NCI-H146 treated with DMSO at 0.1 percent for 48 hours (cell line): ENCODE data around the gene ZNF536.
"Not testable (repeated sequence)": the region's sequence is repeated elsewhere in the genome, so short reads cannot be mapped to it uniquely, and the experiment has no call there.

ENCODE experiments used
- DNase-seq: peaks from one replicate; lab custom pipeline; 2025; ENCODE audit not compliant: unreplicated experiment; lab: John Stamatoyannopoulos, UW

Gene ZNF536

GRCh38 chr19:30476997-30477396, 104.8 kb downstream of the ZNF536 start:
- DNase-seq, result no peak

GRCh38 chr19:30479231-30479630, 107.0 kb downstream of the ZNF536 start:
- DNase-seq, result no peak

GRCh38 chr19:30480097-30480496, 107.9 kb downstream of the ZNF536 start:
- no peak for DNase-seq

GRCh38 chr19:30481063-30481462, 108.9 kb downstream of the ZNF536 start:
- no peak for DNase-seq

- no peak for DNase-seq
Observed at GRCh38 chr19:30481823-30482222, 109.6 kb downstream of the ZNF536 start.

- no peak for DNase-seq
Observed at GRCh38 chr19:30482956-30483355, 110.8 kb downstream of the ZNF536 start.

- DNase-seq, result not testable (repeated sequence)
Observed at GRCh38 chr19:30486250-30486649, 114.1 kb downstream of the ZNF536 start.

- no peak for DNase-seq
Observed at GRCh38 chr19:30487178-30487577, 115.0 kb downstream of the ZNF536 start.

GRCh38 chr19:30488191-30488590, 116.0 kb downstream of the ZNF536 start:
- DNase-seq, result no peak

GRCh38 chr19:30490760-30491159, 118.6 kb downstream of the ZNF536 start:
- no peak for DNase-seq

GRCh38 chr19:30492586-30493270, 120.5 kb downstream of the ZNF536 start:
- no peak for DNase-seq

- no peak for DNase-seq
Observed at GRCh38 chr19:30497034-30497433, 124.8 kb downstream of the ZNF536 start.

- not testable (repeated sequence) for DNase-seq
Observed at GRCh38 chr19:30498085-30498484, 125.9 kb downstream of the ZNF536 start.

- no peak for DNase-seq
Observed at GRCh38 chr19:30498707-30499106, 126.5 kb downstream of the ZNF536 start.

GRCh38 chr19:30504272-30504671, 132.1 kb downstream of the ZNF536 start:
- DNase-seq, result no peak

GRCh38 chr19:30512176-30513081, 140.2 kb downstream of the ZNF536 start:
- DNase-seq, result no peak

GRCh38 chr19:30513082-30513411, 140.9 kb downstream of the ZNF536 start:
- no peak for DNase-seq

- no peak for DNase-seq
Observed at GRCh38 chr19:30516111-30516510, 143.9 kb downstream of the ZNF536 start.

GRCh38 chr19:30516531-30516930, 144.3 kb downstream of the ZNF536 start:
- DNase-seq, result no peak

- DNase-seq, result no peak
Observed at GRCh38 chr19:30518965-30519606, 146.9 kb downstream of the ZNF536 start.

- no peak for DNase-seq
Observed at GRCh38 chr19:30519607-30520205, 147.5 kb downstream of the ZNF536 start.
